Stimulated activated CD4-positive, alpha-beta T cell treated with anti-CD3 and anti-CD28 coated beads, Interleukin-12 subunit alpha, Interleukin-12 subunit beta, amount 100 ng/mL, for 24 hours (primary cell): Measurements from ENCODE around the gene RANGRF.

Experiments
- DNase-seq, 2 experiments: peaks; one replicate each; pipeline ENCODE4 v3.0.0-alpha.2; 2020; ENCODE audit warnings: low read depth in 2 of 2

RANGRF gene

DNA sequence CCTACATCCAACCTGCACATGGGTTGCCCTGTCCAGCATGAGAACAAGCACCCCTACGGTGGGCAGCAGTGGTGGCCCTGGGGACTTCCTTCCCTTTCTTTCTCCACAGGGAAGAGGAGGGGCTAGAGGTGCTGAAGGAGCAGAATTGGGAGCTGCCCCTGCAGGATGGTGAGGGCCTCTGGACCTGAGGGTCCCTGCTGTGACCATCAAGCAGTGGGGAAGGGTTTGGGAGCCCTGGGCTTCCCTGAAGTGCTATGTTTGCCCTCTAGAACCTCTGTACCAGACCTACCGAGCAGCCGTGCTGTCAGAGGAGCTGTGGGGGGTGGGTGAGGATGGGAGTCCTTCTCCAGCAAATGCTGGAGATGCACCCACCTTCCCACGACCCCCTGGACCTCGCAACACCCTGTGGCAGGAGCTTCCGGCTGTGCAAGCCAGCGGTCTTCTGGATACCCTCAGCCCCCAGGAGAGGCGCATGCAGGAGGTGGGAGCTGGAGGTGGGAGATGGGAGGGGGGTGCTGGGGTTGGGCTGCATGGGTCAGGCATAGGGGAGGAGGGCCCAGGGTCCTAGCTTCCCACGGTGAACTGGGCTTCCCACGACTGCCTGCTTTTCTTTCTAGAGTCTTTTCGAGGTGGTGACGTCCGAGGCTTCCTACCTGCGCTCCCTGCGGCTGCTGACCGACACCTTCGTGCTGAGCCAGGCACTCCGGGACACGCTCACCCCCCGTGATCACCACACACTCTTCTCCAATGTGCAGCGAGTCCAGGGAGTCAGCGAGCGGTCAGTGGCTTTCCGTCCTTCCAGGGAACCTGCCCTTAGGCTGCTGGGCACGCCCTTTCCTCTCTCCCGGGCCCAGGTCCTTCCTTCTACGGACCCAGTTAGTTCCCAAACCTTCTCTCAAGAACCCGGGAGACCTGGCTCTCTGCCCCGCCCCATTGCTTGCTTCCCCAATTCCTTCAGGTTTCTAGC lies 26.6 kb downstream of the RANGRF start:
- DNase-seq, result no peak

DNA sequence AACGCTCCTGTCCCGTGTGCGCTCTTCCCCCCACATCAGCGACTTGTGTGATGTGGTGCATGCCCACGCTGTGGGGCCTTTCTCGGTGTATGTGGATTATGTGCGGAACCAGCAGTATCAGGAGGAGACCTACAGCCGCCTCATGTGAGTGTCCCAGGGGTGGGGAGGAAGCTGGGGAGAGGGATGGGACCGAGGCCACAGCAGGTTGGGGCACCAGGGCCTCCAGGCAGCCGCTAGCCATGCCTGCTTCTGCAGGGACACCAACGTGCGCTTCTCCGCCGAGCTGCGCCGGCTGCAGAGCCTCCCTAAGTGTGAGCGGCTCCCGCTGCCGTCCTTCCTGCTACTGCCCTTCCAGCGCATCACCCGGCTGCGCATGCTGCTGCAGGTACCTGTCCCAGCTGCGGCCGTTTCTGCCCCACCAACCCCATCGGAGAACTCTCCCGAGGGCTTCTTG lies 27.3 kb downstream of the RANGRF start:
- DNase-seq, result no peak

DNA sequence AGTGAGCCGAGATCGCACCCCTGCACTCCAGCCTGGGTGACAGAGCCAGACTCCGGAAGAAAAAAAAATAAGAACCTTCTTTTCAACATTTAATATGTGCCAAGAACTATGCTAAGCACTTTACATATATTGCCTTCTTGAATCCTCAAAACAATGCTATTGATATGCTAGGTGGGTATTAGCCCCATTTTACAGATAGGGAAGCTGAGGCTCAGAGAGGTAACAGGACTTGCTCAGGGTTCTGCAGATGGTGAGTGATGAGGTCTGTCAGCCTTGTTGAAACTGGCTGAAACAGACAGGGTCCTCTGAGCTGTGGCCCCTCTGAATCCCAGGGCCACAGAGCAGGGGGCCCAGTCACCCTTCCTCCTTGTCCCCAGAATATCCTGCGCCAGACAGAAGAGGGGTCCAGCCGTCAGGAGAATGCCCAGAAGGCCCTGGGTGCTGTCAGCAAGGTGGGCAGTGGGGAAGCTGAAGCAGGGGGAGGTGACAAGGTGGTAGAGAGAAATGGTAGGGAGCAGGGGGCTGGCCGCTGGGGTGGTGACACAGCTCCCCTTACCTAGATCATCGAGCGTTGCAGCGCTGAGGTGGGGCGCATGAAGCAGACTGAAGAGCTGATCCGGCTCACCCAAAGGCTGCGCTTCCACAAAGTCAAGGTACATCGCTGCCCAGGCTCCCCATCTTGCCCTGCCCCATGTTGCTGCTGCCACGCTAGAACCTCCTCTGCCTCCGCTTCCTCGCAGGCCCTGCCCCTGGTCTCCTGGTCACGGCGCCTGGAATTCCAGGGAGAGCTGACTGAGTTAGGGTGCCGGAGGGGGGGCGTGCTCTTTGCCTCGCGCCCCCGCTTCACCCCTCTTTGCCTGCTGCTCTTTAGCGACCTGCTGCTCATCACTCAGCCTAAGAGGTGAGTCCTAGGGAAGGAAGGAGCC lies 29.8 kb downstream of the RANGRF start:
- DNase-seq, result no peak

DNA sequence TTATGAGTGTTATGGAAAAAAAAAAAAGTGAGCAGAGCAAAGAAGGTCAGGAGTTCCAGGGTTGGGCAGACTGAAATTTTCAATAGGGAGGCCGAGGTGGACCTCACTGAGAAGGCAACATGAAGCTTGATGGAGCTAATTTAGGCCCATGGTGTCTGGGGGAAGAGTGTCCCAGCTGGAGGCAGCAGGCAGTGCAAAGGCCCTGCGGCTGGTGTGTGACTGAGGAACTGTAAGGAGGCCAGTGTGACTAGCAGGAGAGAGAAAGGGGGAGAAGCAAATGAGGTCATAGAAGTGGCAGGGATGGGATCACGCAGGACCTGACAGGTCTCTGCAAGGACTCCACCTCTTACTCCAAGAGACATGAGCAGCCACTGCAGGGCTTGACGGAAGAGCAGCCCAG lies 31.8 kb downstream of the RANGRF start:
- DNase-seq, result no peak

DNA sequence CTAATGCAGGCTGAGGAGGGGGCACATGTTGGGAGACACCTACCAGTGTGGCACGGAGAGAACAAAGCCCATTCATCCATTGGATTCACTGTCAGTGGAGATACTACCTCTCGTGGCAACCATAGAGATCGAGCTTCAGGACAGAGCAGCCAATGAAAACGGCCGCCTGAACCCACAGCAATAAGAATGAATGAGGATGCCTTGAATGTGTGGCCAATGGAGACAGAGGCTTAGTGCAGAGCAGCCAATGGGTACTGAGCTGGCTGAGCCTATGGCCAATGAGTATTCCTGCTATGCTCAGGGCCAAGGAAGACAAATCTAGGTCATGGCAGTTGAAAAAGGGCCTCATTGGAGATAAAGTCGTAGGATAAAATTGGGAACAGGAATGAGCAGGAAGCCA lies 32.5 kb downstream of the RANGRF start:
- no peak for DNase-seq

DNA sequence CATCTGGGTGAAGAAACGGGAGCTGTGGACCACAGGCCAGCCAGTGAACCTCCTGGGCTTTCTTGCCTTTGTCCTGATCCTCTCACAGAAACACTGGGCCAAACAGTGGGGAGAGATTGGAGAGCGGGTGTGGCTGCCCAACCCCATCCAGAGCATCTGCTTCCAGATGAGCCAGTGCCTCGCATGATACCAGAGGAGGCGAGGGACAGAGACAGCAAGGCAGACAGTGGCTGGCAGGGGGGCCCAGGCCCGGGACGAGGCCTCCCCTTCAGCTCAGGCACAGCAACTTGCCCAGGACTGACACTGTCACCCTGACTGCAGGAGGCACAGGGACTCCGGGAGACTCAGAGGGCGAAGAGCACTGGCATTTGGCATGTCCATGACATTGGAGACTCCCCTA lies 33.6 kb downstream of the RANGRF start:
- no peak for DNase-seq

DNA sequence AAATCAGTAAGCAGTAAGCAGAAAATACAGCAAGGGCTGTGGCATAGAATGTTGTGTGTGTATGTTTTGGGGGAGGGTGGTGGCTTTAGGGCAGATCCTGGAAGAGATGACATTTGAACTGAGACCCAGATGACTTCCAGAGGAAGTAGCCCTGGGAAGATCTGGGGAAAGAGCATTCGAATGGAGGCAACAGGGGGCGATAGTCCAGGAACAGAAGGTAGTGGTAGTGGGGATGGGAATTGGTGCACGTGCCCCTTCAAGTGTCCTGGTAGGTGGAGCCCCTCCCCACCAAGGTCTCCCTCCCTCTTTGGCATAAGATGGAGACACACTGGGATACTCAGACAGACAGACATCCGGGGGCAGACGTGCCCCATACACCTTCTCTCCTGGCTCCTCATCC lies 35.7 kb downstream of the RANGRF start:
- DNase-seq, result no peak

DNA sequence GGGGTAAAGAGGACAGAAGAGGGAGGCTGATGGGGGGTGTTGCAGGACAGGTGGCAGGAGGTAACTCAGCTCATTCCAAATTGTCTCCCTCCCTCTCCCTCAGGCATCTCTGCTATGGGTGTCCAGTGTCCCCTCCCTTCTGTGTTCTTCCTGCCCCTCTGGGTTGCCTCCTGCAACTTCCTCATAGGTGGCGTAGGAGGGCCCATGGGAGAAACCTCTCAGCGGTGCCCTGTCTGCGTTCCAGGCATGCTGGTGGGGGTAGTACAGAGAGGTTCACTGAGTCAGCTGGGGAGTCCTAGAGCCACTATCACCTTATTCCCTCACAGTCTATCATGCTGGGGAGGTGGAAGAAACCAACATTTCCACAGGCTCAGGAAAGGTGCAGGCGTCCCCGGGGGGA lies 36.5 kb downstream of the RANGRF start:
- no peak for DNase-seq

DNA sequence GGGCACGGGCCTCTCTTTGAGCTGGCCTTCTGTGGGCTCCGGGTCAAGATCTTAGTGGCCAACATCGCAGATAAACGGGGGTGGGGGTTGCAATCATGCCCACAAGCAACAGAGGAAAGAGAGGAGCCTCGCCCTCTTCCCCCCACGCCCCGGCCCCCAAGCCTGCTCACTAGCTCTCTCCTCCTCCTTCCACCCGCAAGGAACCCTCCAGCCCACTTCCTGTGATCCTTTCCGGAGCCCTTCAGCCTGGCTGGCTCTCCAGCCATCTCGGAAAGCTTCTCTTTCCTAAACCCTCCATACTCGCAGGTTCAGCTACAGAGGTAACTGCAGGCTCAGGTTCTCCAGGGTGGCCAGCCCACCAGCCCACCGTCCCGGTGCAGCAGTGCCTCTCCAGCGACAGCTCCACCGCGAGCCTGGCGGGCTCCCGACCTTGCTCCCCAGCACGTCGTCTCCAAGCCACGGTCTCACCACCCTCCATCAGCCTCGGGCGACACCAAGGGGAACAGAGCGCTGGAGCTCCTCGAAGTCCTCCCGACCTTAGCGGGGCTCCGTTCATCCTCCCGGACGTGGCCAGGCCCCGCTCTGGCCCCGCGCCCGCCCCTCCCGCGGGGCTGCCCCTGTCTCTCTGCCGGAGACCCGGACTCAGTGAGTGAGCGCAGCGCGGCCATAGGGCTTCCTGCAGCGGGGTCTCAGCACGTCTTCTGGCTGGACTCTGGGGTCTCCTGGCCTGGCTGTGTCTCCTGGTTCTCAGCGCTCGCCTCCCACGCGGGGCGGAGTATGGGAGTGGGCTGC lies 38.2 kb downstream of the RANGRF start:
- DNase-seq, result peak in 1 of 2 experiments; percentile 26

DNA sequence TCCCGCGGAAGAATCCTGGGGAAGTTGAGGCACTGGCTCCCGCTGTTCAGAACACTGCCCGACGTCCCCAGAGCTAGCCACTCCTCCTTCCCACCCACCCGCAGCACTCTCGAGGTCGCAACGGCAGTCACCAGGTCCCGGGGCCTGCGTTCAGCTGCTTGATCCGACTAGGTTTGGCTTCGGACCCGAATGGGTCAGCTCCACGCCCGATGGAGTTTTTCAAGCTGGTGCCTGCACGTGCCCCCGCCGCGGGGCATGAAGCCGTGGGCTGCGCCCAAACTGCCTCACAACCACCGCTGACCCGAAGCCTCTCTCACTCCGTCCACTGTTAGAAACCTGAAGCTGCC lies 38.8 kb downstream of the RANGRF start:
- no peak for DNase-seq

DNA sequence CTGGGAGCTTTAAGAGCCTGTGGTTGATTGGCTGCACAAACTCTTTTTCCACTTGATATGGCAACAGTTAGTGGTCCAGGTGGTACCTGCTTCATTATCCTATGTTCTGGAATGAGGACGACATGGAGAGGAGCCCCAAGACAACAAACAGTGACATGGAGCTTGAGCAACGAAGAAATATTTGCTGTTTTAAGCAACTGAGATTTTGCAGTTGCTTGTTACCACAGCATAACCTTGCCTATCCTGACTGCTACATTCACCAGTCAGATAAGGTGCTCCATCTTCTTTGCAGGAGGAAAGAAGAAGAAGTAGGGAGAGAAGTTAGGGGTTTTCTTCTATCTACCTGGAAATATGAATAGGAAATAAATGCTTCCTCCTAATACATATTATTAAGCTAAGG lies 43.7 kb downstream of the RANGRF start:
- DNase-seq, result no peak

DNA sequence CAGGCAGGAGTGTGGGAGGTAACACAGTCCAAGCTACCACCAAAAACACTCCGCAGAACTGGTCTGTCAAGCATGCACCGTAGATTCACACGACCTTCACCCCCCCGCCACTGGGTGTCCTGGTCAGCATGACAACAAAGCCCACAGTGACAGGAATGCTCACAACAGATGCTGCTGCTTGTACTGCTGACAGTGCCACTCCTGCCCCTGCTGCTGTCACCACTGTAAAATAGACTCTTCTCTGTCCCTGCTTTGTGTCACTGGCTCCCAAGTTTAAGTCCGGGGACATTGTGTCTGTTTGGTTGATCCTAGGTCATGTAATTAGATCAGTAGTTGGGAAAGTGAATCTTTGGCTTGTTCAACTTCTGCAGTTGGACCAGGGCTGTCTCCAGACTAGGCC lies 44.2 kb downstream of the RANGRF start:
- no peak for DNase-seq

DNA sequence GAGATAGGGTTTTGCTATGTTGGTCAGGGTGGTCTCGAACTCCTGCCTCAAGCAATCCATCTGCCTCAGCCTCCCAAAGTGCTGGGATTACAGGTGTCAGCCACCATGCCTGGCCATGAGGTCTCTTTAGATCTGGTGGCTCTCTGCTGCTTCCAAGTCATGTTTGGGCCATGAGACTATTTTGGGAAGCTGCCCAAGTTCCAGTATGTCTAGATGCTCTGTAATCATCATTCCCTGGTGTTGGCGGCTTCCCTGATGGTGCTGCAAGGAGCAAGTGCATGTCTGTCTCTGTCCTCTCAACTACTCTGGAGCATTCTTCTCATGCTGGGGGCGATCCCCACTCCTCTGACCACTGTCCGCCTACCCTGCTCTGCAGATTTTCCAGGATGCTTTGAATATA lies 44.8 kb downstream of the RANGRF start:
- DNase-seq, result no peak

DNA sequence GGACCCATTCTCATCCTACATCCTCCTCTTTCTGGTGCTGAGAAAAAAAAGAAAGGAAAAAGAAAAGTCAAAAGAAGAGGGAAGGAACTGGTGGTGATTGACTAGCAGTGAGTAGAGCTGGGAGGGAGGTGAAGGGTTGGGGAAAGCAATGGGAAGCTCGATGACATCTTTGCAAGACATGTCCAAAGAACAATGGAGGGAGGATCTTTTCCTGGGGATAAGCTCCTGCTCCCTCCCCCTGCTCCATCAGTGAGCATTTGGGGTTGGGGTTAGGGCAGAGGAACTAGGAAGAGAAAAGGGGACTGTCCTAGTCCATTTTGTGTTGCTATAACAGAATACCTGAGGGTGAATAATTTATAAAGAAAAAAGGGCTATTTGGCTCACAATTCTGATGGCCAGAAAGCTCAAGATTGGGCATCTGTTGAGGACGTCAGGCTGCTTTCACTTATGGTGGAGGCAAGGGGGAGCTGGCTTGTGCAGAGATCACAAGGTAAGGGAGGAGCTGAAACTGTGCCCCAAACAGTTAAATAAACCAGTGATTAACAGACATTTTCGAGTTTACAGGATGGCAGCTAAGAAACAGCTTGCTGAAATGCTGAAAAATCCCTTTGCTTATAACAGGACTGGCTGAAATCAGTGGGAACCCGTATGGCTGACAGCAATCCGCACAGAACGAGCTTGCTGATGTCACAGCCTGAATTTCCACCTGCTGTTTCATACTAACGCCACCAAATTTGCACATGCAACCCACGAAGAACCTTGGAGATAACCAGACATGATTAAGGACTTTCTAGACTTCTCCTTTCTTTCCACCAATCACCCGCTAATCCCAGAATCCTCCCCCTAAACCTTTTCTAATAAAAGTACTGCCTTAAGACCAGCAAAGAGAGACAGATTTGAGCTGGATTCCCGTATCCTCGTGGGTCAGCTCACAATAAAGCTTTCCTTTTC lies 49.6 kb downstream of the RANGRF start:
- DNase-seq, result no peak

DNA sequence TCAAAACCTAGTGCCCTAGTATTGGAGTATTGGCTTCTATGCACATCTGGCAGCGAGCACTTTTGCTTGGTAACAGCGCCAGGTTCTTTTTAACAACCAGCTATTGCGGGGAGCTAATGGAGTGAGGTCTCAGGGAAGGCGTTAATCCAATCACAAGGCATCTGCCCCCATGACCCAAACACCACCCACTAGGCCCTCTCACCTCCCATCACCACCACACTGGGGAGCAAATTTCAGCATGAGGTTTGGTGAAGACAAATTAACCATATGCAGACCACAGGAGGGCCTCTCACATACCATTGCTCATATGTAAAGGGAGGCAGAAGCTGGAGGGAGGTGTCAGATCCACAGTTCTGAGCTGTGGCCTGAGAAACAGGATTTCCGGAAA lies 50.3 kb downstream of the RANGRF start:
- no peak for DNase-seq

DNA sequence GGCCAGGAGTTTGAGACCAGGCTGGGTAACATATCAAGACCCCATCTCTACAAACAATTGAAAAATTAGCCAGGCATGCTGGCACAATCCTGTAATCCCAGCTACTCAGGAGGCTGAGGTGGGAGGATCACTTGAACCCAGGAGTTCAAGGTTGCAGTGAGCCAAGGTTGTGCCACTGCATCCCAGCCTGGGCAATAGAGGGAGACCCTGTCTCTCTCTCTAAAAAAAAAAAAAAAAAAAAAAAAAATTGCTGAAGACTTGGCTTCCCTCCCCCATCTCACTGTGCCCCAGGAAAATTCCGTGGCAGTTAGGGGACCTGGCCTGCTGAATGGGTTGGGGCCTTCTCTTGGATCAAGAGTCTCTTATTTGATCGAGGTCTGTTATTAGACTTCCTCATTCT lies 51.1 kb downstream of the RANGRF start, which contains the start of gene ODF4:
Gene ODF4, plus strand, starts transcription at position 301 of the 400 bp plus-strand sequence. CDS start 212 bp downstream, outside the sequence.
- no peak for DNase-seq
